Astrocyte of the spinal cord (primary cell): ENCODE measurements around the gene GALNT13.

ENCODE experiments used
- DNase-seq: peaks from one replicate; pipeline ENCODE4 v3.0.0; 2011; ENCODE audit warnings: low read depth, low spot score
- H3K4me3 ChIP-seq: 2 replicates; pipeline ENCODE4 v1.5.1; 2011; ENCODE audit warnings: low read depth, mild to moderate bottlenecking, low read length, moderate library complexity
- in situ Hi-C: cut with HindIII; loops from 2 replicates; pipeline ENCODE4 v1.10.0; 2017; ENCODE audit warnings: low sequenced_read_pairs
- TF ChIP-seq, protein P1 (sequence below): IDR thresholded peaks from 2 replicates; pipeline ENCODE4 v1.5.1; 2012; ENCODE audit warnings: low read depth, mild to moderate bottlenecking, low read length, inconsistent platforms

Gene GALNT13

GRCh38 chr2:154338352-154338967 is 466.7 kb downstream of the GALNT13 start:
- in situ Hi-C loops = no loop called here
- TF ChIP-seq, protein P1, sequence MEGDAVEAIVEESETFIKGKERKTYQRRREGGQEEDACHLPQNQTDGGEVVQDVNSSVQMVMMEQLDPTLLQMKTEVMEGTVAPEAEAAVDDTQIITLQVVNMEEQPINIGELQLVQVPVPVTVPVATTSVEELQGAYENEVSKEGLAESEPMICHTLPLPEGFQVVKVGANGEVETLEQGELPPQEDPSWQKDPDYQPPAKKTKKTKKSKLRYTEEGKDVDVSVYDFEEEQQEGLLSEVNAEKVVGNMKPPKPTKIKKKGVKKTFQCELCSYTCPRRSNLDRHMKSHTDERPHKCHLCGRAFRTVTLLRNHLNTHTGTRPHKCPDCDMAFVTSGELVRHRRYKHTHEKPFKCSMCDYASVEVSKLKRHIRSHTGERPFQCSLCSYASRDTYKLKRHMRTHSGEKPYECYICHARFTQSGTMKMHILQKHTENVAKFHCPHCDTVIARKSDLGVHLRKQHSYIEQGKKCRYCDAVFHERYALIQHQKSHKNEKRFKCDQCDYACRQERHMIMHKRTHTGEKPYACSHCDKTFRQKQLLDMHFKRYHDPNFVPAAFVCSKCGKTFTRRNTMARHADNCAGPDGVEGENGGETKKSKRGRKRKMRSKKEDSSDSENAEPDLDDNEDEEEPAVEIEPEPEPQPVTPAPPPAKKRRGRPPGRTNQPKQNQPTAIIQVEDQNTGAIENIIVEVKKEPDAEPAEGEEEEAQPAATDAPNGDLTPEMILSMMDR = no peak
- H3K4me3 ChIP-seq = no peak overlapping the region
- DNase-seq = no peak

GRCh38 chr2:154343282-154343681 is 471.6 kb downstream of the GALNT13 start:
- TF ChIP-seq, protein P1 = no peak
- DNase-seq = no peak
- H3K4me3 ChIP-seq = no peak overlapping the region
- in situ Hi-C loops = no loop called here

DNA sequence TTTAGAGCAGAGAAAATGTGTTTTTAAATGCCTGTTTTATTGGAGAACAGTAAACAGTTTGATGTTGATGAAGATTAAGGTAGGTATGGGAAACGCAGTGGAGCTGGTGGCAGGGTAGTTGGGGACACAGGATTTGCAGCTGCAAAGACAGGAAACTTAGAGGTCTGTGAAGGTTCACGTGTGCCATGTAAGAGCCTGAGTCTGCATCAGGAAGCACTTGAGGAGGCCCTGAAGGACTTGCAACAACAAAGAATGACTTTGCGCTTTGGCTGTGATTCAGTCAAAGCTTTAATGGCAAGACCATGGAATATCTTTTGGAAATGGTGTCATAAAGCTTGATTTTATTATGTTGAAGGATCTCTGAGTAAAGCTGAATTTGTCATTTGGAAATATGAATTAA is 479.2 kb downstream of the GALNT13 start:
- TF ChIP-seq, protein P1 = no peak
- in situ Hi-C loops = no loop called here
- H3K4me3 ChIP-seq = no peak overlapping the region
- no peak for DNase-seq

- no peak overlapping the region for H3K4me3 ChIP-seq
- TF ChIP-seq, protein P1 = no peak
- in situ Hi-C loops = no loop called here
- no peak for DNase-seq
Measured at GRCh38 chr2:154361276-154361675, 489.6 kb downstream of the GALNT13 start.

- no peak for DNase-seq
- no peak overlapping the region for H3K4me3 ChIP-seq
- in situ Hi-C loops = no loop called here
- TF ChIP-seq, protein P1 = no peak
Measured at GRCh38 chr2:154368153-154368552, 496.4 kb downstream of the GALNT13 start.

GRCh38 chr2:154370873-154371272 is 499.2 kb downstream of the GALNT13 start:
- H3K4me3 ChIP-seq = no peak overlapping the region
- no peak for DNase-seq
- TF ChIP-seq, protein P1 = no peak
- in situ Hi-C loops = no loop called here
